H1 (cell line): Measurements from ENCODE around the gene MFAP5. TPM values are rescaled to one million over a fixed set of nuclear protein-coding genes. Genes with fewer than 3 reads are reported as not detected.

Experiments used
- CTCF ChIA-PET: fragments of 300-600 bp; sonication (Branson Sonifier 250); formaldehyde crosslinking; loops from one replicate; lab custom pipeline; 2021; ENCODE audit not compliant: partially characterized antibody; lab: Charles Lee
- POLR2A ChIA-PET: fragments of 300-600 bp; sonication (Branson Sonifier 250); formaldehyde crosslinking; loops from one replicate; lab custom pipeline; 2021; ENCODE audit warnings: inconsistent platforms; ENCODE audit not compliant: partially characterized antibody; lab: Charles Lee
- DNase-seq, 2 experiments: peaks; one replicate each; pipeline versions ENCODE4 v3.0.0 to v3.0.0-alpha.2; 2010 to 2022; ENCODE audit warnings: low spot score in 2 of 2, low read depth in 1 of 2, mixed read lengths in 1 of 2
- FAIRE-seq: peaks from 2 replicates; lab custom pipeline; 2011; peaks lifted over from hg19 to GRCh38; lab: Jason Lieb, UNC
- H2AFZ ChIP-seq: 2 replicates; pipeline ENCODE4 v1.8.1; 2012; ENCODE audit warnings: low read length, inconsistent platforms
- H2AK5ac ChIP-seq: 2 replicates; pipeline ENCODE4 v1.6.1; 2013; ENCODE audit warnings: low read depth, low read length
- H2BK120ac ChIP-seq: replicated peaks from 2 replicates; pipeline ENCODE3; 2013; ENCODE audit warnings: low read depth, low read length, inconsistent platforms
- H2BK12ac ChIP-seq: 2 replicates; pipeline ENCODE4 v1.6.1; 2013; ENCODE audit warnings: low read depth, low read length
- H2BK15ac ChIP-seq: 2 replicates; pipeline ENCODE4 v1.6.1; 2013; ENCODE audit warnings: low read length
- H2BK20ac ChIP-seq: 2 replicates; pipeline ENCODE4 v1.6.1; 2013; ENCODE audit warnings: low read length
- H2BK5ac ChIP-seq: 2 replicates; pipeline ENCODE4 v1.6.1; 2013; ENCODE audit warnings: low read depth, low read length
- H3K14ac ChIP-seq: 2 replicates; pipeline ENCODE4 v1.6.1; 2013; ENCODE audit warnings: inconsistent platforms; ENCODE audit not compliant: insufficient read length
- H3K18ac ChIP-seq: 2 replicates; pipeline ENCODE4 v1.6.1; 2013; ENCODE audit warnings: low read length; ENCODE audit errors: extremely low read depth
- H3K23ac ChIP-seq: 2 replicates; pipeline ENCODE4 v1.6.1; 2013; ENCODE audit warnings: inconsistent platforms; ENCODE audit not compliant: insufficient read length
- H3K23me2 ChIP-seq: 2 replicates; pipeline ENCODE4 v1.6.1; 2013; ENCODE audit warnings: low read depth, low read length
- H3K27ac ChIP-seq: 2 replicates; pipeline ENCODE4 v1.6.1; 2011; ENCODE audit warnings: low read depth, low read length, inconsistent platforms
- H3K27me3 ChIP-seq, 4 experiments: replicated peaks in 1 of 4; 1 replicate in 1 of 4; 2 replicates in 3 of 4; pipeline versions ENCODE4 v1.6.1 to v1.8.1; 2011 to 2013; ENCODE audit warnings: low read length in 3 of 4, mild to moderate bottlenecking in 3 of 4, inconsistent platforms in 2 of 4, mixed read lengths in 2 of 4, moderate library complexity in 1 of 4; ENCODE audit not compliant: control insufficient read depth in 3 of 4, insufficient read depth in 3 of 4; ENCODE audit errors: extremely low read depth in 1 of 4
- H3K36me3 ChIP-seq, 4 experiments: 2 replicates each; pipeline versions ENCODE4 v1.6.1 to v1.8.1; 2011 to 2013; ENCODE audit warnings: mild to moderate bottlenecking in 4 of 4, low read length in 3 of 4, moderate library complexity in 2 of 4, control low read depth in 1 of 4, inconsistent platforms in 1 of 4; ENCODE audit not compliant: insufficient read depth in 4 of 4, control insufficient read depth in 2 of 4
- H3K4ac ChIP-seq: replicated peaks from 2 replicates; pipeline ENCODE3; 2013; ENCODE audit warnings: low read length, low read depth, mixed read lengths, inconsistent platforms; ENCODE audit not compliant: insufficient read length
- H3K4me1 ChIP-seq, 4 experiments: replicated peaks in 1 of 4; 1 replicate in 1 of 4; 2 replicates in 3 of 4; pipeline versions ENCODE4 v1.6.1 to v1.8.1; 2011 to 2013; ENCODE audit warnings: low read length in 3 of 4, inconsistent platforms in 2 of 4, mixed read lengths in 1 of 4; ENCODE audit not compliant: insufficient read depth in 4 of 4, control insufficient read depth in 3 of 4
- H3K4me2 ChIP-seq, 2 experiments: 2 replicates each; pipeline versions ENCODE4 v1.6.1 to v1.8.1; 2011 to 2013; ENCODE audit warnings: low read depth in 2 of 2, low read length in 2 of 2, control low read depth in 1 of 2, inconsistent platforms in 1 of 2, mild to moderate bottlenecking in 1 of 2; ENCODE audit not compliant: insufficient read depth in 1 of 2
- H3K4me3 ChIP-seq, 4 experiments: fragments of 200-600, 300-600 bp in 1 of 4; sonication (generic), shearing (Covaris generic), sonication (Bioruptor Twin) in 1 of 4; 2 replicates each; pipeline versions ENCODE4 v1.5.1 to v1.8.1; 2011 to 2016; ENCODE audit warnings: low read length in 4 of 4, low read depth in 3 of 4, control low read depth in 2 of 4, inconsistent platforms in 2 of 4, mild to moderate bottlenecking in 2 of 4, mixed read lengths in 1 of 4, moderate library complexity in 1 of 4; ENCODE audit not compliant: insufficient read depth in 2 of 4; ENCODE audit errors: extremely low read depth in 1 of 4
- H3K56ac ChIP-seq: replicated peaks from 2 replicates; pipeline ENCODE3; 2013; ENCODE audit warnings: low read depth, mild to moderate bottlenecking, mixed read lengths, low read length, inconsistent platforms; ENCODE audit not compliant: insufficient read length
- H3K79me1 ChIP-seq: 2 replicates; pipeline ENCODE4 v1.6.1; 2013; ENCODE audit warnings: low read depth, low read length, control low read depth
- H3K79me2 ChIP-seq, 2 experiments: 2 replicates each; pipeline versions ENCODE4 v1.6.1 to v1.8.1; 2012 to 2013; ENCODE audit warnings: low read length in 2 of 2, mild to moderate bottlenecking in 2 of 2, inconsistent platforms in 1 of 2; ENCODE audit not compliant: insufficient read depth in 2 of 2, control insufficient read depth in 1 of 2
- H3K9ac ChIP-seq, 4 experiments: replicated peaks in 1 of 4; 1 replicate in 1 of 4; 2 replicates in 3 of 4; pipeline versions ENCODE4 v1.6.1 to v1.8.1; 2011 to 2013; ENCODE audit warnings: low read depth in 3 of 4, low read length in 3 of 4, control low read depth in 2 of 4, mild to moderate bottlenecking in 2 of 4, moderate library complexity in 2 of 4, inconsistent platforms in 1 of 4; ENCODE audit errors: extremely low read depth in 1 of 4
- H3K9me3 ChIP-seq, 2 experiments: 2 replicates each; pipeline versions ENCODE4 v1.6.1 to v1.8.1; 2012 to 2013; ENCODE audit warnings: mild to moderate bottlenecking in 2 of 2, moderate library complexity in 2 of 2, control low read depth in 1 of 2, inconsistent platforms in 1 of 2, low read depth in 1 of 2, low read length in 1 of 2, mixed read lengths in 1 of 2; ENCODE audit not compliant: insufficient read depth in 2 of 2
- H4K20me1 ChIP-seq, 2 experiments: replicated peaks in 1 of 2; 2 replicates each; pipeline versions ENCODE3 to v1.8.1; 2011 to 2013; ENCODE audit warnings: inconsistent platforms in 2 of 2, low read length in 2 of 2, mild to moderate bottlenecking in 1 of 2; ENCODE audit not compliant: insufficient read depth in 2 of 2, control insufficient read depth in 1 of 2
- H4K5ac ChIP-seq: 2 replicates; pipeline ENCODE4 v1.6.1; 2013; ENCODE audit warnings: low read length, low read depth, mixed read lengths, inconsistent platforms; ENCODE audit not compliant: insufficient read length
- H4K8ac ChIP-seq: 2 replicates; pipeline ENCODE4 v1.8.0; 2013; ENCODE audit warnings: mild to moderate bottlenecking, moderate library complexity, low read length, inconsistent platforms; ENCODE audit not compliant: insufficient read depth; ENCODE audit errors: extremely low read depth
- H4K91ac ChIP-seq: replicated peaks from 2 replicates; pipeline ENCODE3; 2013; ENCODE audit warnings: low read length, mixed read lengths, inconsistent platforms; ENCODE audit not compliant: insufficient read length
- JUND ChIP-seq: IDR thresholded peaks from 2 replicates; pipeline ENCODE4 v1.6.1; 2011; ENCODE audit warnings: mild to moderate bottlenecking, improper control_type of control experiment, low read length
- SP4 ChIP-seq: IDR thresholded peaks from 2 replicates; pipeline ENCODE4 v1.6.1; 2012; ENCODE audit warnings: low read length, inconsistent platforms
- TAF7 ChIP-seq: optimal IDR thresholded peaks from 2 replicates; pipeline ENCODE3; 2011; ENCODE audit warnings: low read depth, mild to moderate bottlenecking, inconsistent platforms, low read length, moderate library complexity, borderline replicate concordance
- WGBS, 2 experiments: shearing (Covaris generic) in 1 of 2; methylation state at CpG; one replicate each; pipeline versions ENCODE4 v1.1.6 to v1.1.7; 2013 to 2015; ENCODE audit warnings: low lambda C conversion rate in 2 of 2, mixed read lengths in 2 of 2, inconsistent platforms in 1 of 2, low coverage in 1 of 2, missing lambda C conversion rate in 1 of 2; ENCODE audit not compliant: insufficient replicate concordance in 2 of 2, insufficient coverage in 1 of 2, insufficient read length in 1 of 2; ENCODE audit errors: extremely low coverage in 1 of 2, missing lambda C conversion rate in 1 of 2; 5-methylcytosine and 5-hydroxymethylcytosine counted together
- polyA plus RNA-seq, 7 experiments: library from polyadenylated mRNA; depleted of rRNA in 3 of 7; stranded (reverse) in 5 of 7; unstranded in 2 of 7; fragments of >200 nt in 5 of 7; fragments of 200-250 nt in 2 of 7; gene quantifications; 1 replicate in 5 of 7; 2 replicates in 1 of 7; 4 replicates in 1 of 7; pipeline versions ENCODE4 v1.2.1 to v1.2.3, GENCODE V29; 2011 to 2013; ENCODE audit warnings: missing spikeins in 2 of 7, mixed read lengths in 2 of 7
- total RNA-seq: library from RNA; stranded (reverse); fragmentation: NEBNext Ultra II Directional; extraction: Animal tissue kit (Norgen Biotek cat#: 25700); gene quantifications from 2 replicates; pipeline ENCODE4 v1.2.1, GENCODE V29; 2021
- TF ChIP-seq, protein P1 (sequence below), 3 experiments: IDR thresholded peaks; 1 replicate in 2 of 3; 2 replicates in 1 of 3; pipeline versions ENCODE4 v1.5.1 to v1.6.1; 2011; ENCODE audit warnings: low read length in 3 of 3, mild to moderate bottlenecking in 3 of 3, inconsistent platforms in 2 of 3, low read depth in 1 of 3, moderate library complexity in 1 of 3; ENCODE audit not compliant: insufficient read depth in 1 of 3; ENCODE audit errors: control extremely low read depth in 1 of 3

Gene MFAP5
- total and polyA plus RNA-seq, 2 of the 8 experiments (the other 6 are each of a cell fraction or from before 2014, with no cell fraction given): 0.60 to 0.86 TPM

- no peak overlapping the region for H2BK5ac ChIP-seq
- H3K4ac ChIP-seq: no peak overlapping the region
- no peak overlapping the region for H4K8ac ChIP-seq
- no peak overlapping the region for H4K91ac ChIP-seq
- no peak overlapping the region for H4K5ac ChIP-seq
- no peaks in the 10 kb centered on the region for H4K20me1 ChIP-seq
- H3K79me1 ChIP-seq: no peaks in the 10 kb centered on the region
- no peaks in the 10 kb centered on the region for H3K9me3 ChIP-seq
- CTCF ChIA-PET: interaction anchor here (0.7 to 7.0 kb wide), 9 partner anchors 15 to 494 kb away, joined by 3 to 65 read pairs (median 7); partner anchors contain the start of gene A2ML1
- no peaks in the 10 kb centered on the region for H3K4me1 ChIP-seq
- H2AK5ac ChIP-seq: no peak overlapping the region
- no peaks in the 10 kb centered on the region for H3K79me2 ChIP-seq
- no peak overlapping the region for H2BK20ac ChIP-seq
- H3K27me3 ChIP-seq: no peaks in the 10 kb centered on the region
- no peaks in the 10 kb centered on the region for H3K23me2 ChIP-seq
- 0 out of 2 replicates have a peak overlapping the region, but pooled peaks have one; percentile 27 for H2AFZ ChIP-seq
- H3K36me3 ChIP-seq: no peaks in the 10 kb centered on the region
- no peak overlapping the region for H2BK120ac ChIP-seq
- no peak overlapping the region for H3K23ac ChIP-seq
- H2BK12ac ChIP-seq: no peak overlapping the region
- H3K9ac ChIP-seq: no peak overlapping the region
- no peak for FAIRE-seq
- WGBS, 2 experiments: 91% methylated on average over 6 of the region's 6 CpGs; no CpG with 5 or more reads in 1 of the 2 experiments
- H2BK15ac ChIP-seq: no peak overlapping the region
- H3K14ac ChIP-seq: no peak overlapping the region
- no peak overlapping the region for H3K4me3 ChIP-seq
- H3K18ac ChIP-seq: no peak overlapping the region
- H3K4me2 ChIP-seq: no peak overlapping the region
- H3K27ac ChIP-seq: no peak overlapping the region
- no peak for DNase-seq
- no peak overlapping the region for H3K56ac ChIP-seq
- POLR2A ChIA-PET: interaction anchor here (0.6 to 1.2 kb wide), 3 partner anchors 11 to 131 kb away, joined by 3 read pairs; no protein-coding TSS in a partner anchor
- no peak for TF ChIP-seq JUND
- no peak for TF ChIP-seq TAF7
- TF ChIP-seq, protein P1, sequence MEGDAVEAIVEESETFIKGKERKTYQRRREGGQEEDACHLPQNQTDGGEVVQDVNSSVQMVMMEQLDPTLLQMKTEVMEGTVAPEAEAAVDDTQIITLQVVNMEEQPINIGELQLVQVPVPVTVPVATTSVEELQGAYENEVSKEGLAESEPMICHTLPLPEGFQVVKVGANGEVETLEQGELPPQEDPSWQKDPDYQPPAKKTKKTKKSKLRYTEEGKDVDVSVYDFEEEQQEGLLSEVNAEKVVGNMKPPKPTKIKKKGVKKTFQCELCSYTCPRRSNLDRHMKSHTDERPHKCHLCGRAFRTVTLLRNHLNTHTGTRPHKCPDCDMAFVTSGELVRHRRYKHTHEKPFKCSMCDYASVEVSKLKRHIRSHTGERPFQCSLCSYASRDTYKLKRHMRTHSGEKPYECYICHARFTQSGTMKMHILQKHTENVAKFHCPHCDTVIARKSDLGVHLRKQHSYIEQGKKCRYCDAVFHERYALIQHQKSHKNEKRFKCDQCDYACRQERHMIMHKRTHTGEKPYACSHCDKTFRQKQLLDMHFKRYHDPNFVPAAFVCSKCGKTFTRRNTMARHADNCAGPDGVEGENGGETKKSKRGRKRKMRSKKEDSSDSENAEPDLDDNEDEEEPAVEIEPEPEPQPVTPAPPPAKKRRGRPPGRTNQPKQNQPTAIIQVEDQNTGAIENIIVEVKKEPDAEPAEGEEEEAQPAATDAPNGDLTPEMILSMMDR (IDR thresholded peaks at IDR 0.05; ENCODE audit: control extremely low read depth in 1 of 3, insufficient read depth in 1 of 3, low read depth in 1 of 3, low read length in 3 of 3): no peak
- TF ChIP-seq SP4: no peak
Observed at GRCh38 chr12:8655421-8655820, 7.2 kb downstream of the MFAP5 start.
